WTC11 (cell line): ENCODE data around the gene FCN3.
A peak's percentile ranks its signal among the peaks of the same experiment; 100 is the strongest.

Source experiments
- CTCF ChIP-seq: fragments of 200-600 bp; IDR thresholded peaks from 2 replicates; pipeline ENCODE4 v1.8.0; 2022; ENCODE audit warnings: antibody characterized with exemption
- NR1H2 ChIP-seq: sonication (generic); formaldehyde crosslinking; IDR thresholded peaks from 2 replicates; pipeline ENCODE4 v1.9.0; 2021; ENCODE audit warnings: mild to moderate bottlenecking, moderate library complexity, missing genetic modification reagents
- ZNF121 ChIP-seq: sonication (generic); formaldehyde crosslinking; IDR thresholded peaks from 2 replicates; pipeline ENCODE4 v1.8.0; 2023; ENCODE audit warnings: missing genetic modification reagents
- TF ChIP-seq, protein P1 (sequence below): sonication (generic); formaldehyde crosslinking; IDR thresholded peaks from 2 replicates; pipeline ENCODE4 v1.8.1; 2023; ENCODE audit warnings: mild to moderate bottlenecking, missing genetic modification reagents

GRCh38 chr1:27321813-27322568 is 52.6 kb downstream of the FCN3 start, which contains the start of gene TMEM222:
- TF ChIP-seq CTCF, result no peak
- no peak for TF ChIP-seq NR1H2 (CRISPR knock-in tag)
- TF ChIP-seq, protein P1, sequence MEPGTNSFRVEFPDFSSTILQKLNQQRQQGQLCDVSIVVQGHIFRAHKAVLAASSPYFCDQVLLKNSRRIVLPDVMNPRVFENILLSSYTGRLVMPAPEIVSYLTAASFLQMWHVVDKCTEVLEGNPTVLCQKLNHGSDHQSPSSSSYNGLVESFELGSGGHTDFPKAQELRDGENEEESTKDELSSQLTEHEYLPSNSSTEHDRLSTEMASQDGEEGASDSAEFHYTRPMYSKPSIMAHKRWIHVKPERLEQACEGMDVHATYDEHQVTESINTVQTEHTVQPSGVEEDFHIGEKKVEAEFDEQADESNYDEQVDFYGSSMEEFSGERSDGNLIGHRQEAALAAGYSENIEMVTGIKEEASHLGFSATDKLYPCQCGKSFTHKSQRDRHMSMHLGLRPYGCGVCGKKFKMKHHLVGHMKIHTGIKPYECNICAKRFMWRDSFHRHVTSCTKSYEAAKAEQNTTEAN (CRISPR knock-in tag), result peak; percentile 63
- no peak for TF ChIP-seq ZNF121 (CRISPR knock-in tag)
